Esophagus muscularis mucosa (tissue), 4 donors: ENCODE data around the gene BMP4.

Experiments used
- EP300 ChIP-seq: sonication (generic); formaldehyde crosslinking; IDR thresholded peaks from one replicate; pipeline ENCODE4 v1.6.1; 2017; ENCODE audit warnings: antibody characterized with exemption
- POLR2A ChIP-seq: fragments of 450-650 bp; IDR thresholded peaks from one replicate; pipeline ENCODE4 v1.6.1; 2017; ENCODE audit warnings: antibody characterized with exemption, moderate library complexity, mild to moderate bottlenecking, low read depth
- POLR2AphosphoS5 ChIP-seq, 2 donors: sonication (generic); formaldehyde crosslinking; IDR thresholded peaks; one replicate each; pipeline ENCODE4 v1.6.1; 2017; ENCODE audit warnings: antibody characterized with exemption in 2 of 2
- TF ChIP-seq, protein P1 (sequence below), 3 experiments: fragments of 200-600 bp in 2 of 3; fragments of 450-650 bp in 1 of 3; sonication (generic) in 2 of 3; IDR thresholded peaks; one replicate each; pipeline ENCODE4 v1.5.1; 2017 to 2019; ENCODE audit warnings: antibody characterized with exemption in 3 of 3, mild to moderate bottlenecking in 2 of 3, moderate library complexity in 1 of 3

DNA sequence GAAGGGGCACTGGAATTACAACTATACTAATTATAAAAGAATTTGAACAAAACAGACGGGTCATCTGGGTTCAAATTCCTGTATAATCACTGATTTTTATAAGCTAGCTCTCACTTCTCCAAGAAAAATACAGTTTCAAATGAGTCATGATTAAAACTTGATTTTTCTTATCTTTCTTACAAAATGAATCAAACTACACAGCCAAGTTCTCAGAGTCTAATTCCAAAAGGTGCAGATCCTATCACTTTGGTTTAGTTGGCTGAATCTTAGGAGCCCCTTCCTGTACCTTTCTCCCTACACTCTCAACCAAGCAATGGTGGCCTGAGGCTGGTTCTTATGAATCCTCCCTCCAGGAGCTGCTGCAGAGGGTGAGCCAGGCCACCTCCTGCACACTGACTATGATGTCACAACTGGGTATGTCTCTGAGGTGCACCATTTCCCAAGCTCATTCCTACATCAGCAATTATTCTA lies 43.8 kb upstream of the BMP4 start:
- TF ChIP-seq, protein P1, sequence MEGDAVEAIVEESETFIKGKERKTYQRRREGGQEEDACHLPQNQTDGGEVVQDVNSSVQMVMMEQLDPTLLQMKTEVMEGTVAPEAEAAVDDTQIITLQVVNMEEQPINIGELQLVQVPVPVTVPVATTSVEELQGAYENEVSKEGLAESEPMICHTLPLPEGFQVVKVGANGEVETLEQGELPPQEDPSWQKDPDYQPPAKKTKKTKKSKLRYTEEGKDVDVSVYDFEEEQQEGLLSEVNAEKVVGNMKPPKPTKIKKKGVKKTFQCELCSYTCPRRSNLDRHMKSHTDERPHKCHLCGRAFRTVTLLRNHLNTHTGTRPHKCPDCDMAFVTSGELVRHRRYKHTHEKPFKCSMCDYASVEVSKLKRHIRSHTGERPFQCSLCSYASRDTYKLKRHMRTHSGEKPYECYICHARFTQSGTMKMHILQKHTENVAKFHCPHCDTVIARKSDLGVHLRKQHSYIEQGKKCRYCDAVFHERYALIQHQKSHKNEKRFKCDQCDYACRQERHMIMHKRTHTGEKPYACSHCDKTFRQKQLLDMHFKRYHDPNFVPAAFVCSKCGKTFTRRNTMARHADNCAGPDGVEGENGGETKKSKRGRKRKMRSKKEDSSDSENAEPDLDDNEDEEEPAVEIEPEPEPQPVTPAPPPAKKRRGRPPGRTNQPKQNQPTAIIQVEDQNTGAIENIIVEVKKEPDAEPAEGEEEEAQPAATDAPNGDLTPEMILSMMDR (IDR thresholded peaks at IDR 0.05): no peak
- TF ChIP-seq POLR2AphosphoS5 (IDR thresholded peaks at IDR 0.05): no peak
- TF ChIP-seq EP300: no peak
- TF ChIP-seq POLR2A: no peak
